Glomerular visceral epithelial cell (primary cell): Measurements from ENCODE around the gene ATP11A.
A peak's percentile ranks its signal among the peaks of the same experiment; 100 is the strongest.
"Not testable (repeated sequence)": the region's sequence is repeated elsewhere in the genome, so short reads cannot be mapped to it uniquely, and the experiment has no call there.

Experiments used
- DNase-seq: peaks from one replicate; pipeline ENCODE4 v3.0.0-alpha.2; 2016; ENCODE audit errors: extremely low spot score

Gene ATP11A

DNA sequence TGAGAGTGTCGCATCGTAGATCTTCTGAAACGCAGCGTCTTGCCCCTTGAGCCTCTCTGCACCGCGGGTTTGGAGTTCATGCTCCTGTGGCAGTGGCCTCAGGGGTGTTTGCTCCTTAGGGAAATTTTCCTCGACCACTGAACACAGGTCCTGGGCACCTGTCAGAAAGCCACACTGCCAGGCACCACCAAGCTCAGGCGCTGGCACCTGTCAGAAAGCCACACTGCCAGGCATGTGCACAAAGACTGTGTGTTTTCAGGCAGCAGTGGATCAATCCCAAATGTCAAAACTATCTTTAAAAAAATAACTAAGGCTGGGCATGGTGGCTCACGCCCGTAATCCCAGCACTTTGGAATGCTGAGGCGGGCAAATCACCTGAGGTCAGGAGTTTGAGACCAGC, 87.1 kb downstream of the ATP11A start:
- no peak for DNase-seq

DNA sequence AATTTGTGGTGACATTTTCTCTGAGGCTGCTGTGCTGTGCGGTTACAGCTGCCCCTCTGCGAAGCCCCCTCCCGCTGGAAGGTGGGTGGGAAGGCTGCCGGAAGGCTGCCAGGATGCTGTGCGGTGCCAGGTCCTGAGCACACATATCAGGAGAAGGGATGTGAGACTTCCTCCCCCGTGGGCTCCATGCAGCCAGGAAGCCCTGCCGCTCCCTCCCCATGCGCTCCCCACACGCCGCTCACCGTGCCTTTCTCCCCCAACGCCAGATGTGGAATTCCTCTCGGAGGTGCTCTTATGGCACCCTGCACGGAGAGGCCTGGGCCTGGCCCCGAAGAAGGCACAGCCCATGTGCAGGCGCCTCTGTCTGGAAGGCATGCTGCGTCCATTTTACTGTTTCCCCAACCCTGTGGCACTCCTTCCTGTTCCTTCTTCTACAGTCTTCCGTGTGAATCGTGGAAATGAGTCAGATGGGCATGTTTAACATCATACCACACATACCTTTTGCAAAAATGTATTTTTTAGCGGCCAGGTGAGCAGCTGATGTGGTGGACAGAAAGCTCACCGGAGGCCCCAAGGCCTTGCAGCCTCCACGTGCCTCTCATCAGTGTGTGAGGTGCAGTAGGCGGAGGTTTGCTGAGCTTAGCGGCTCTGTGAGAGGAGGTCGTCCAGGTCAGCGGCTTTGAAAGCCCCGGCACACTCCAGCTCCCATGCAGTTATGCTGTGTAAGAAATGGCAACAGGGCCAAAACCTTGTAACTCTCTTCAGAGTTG, 88.0 kb downstream of the ATP11A start:
- DNase-seq = no peak

DNA sequence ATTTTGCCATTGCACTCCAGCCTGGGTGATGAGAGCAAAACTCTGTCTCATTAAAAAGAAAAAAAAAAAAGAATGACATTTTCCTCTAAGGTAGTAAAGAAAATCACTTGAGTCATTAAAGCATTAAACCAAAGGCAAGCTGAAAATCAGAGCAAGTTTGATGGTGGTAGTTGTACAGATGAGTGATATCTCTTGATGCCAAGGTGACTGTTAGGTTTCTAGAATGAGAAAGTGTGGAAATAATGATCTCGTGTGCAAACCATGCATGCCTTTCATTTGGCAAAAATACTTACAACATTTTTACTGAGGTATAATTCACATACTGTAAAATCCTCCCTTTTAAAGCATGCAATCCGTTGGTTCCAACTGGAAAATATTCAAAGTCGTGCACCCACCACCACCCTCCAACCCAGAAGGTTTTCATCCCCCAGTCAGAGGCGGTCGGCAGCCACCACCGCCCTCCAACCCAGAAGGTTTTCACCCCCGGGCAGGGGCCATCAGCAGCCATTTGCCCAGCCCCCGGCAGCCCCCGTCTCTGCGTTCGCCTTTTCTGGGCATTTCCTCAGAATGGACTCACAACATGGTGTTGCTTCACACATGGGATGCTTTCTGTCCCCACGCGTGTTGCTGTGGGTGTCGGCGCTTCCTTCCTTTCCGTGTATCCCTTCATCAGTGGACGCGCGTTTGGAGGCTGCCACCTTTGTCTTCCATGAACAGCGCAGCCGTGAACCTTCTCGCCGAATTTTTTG, 90.2 kb downstream of the ATP11A start:
- peak; percentile 46 for DNase-seq

DNA sequence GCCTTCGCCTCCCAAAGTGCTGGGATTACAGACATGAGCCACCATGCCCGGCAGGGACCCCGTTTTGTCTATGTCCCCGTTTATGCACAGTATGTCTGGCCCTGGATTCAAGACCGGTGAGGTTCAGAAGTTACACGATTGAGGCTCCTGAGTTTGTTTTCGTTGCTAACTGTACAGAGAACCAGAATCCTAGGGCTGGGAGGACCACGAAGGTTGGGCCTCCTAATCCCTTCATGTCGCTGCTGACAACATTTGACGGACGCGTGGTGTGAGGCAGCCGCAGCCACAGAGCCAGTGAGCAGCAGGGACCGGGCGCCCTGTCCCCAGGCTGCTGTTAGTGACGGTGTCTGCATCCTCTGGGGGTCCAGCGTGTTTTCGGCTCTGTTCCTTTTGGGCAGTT, 91.4 kb downstream of the ATP11A start:
- DNase-seq = no peak

DNA sequence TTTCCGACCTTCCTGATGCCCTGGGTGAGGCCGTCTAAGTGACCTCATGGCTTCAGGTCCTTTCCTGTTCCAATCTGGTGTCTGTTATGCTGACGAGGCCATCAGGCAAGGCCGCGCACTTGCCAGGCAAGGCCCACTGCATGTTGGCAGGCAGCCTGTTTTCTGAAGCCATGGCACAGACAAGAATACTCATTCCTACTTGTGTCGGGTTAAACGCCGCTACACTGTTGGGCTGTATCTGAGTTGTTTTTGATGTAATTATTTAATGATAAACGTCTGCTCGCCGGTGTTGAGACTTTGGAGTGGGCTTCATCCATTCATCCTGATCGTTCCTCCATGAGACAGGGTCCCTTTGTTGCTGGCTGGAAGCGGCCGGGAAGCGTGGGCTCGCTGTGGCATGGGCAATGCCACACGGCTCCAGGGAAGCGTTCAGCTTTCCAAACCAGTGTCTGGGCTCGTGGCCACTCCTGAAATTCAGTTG, 92.1 kb downstream of the ATP11A start:
- no peak for DNase-seq

DNA sequence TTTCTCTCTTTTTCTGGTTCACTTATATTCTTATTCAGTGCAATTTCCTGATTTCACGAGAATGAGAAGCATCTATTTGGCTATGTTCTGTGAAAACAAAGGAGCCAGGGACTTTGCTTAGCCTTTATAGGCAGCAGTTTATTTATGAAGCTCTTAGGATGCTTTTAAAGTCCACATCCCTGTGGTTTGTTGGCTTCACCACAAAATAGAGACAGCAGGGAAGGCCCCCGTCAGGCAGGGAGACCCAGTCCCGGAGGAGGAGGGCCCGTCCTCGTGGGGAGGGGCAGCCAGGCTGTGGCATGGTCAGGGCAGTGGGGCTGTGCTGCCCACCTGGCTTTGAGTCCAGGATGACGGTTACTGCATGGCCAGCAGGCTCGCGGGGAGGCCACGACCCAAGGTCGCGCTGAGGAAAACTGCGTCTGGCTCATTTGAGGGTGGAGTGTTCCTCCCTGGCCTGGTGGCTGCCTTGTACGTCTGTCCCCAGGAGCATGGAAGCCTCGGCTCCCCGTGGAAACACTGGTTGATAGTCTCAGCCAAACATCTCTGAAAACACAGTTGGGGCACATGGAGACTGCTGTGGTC, 92.7 kb downstream of the ATP11A start:
- DNase-seq = no peak

DNA sequence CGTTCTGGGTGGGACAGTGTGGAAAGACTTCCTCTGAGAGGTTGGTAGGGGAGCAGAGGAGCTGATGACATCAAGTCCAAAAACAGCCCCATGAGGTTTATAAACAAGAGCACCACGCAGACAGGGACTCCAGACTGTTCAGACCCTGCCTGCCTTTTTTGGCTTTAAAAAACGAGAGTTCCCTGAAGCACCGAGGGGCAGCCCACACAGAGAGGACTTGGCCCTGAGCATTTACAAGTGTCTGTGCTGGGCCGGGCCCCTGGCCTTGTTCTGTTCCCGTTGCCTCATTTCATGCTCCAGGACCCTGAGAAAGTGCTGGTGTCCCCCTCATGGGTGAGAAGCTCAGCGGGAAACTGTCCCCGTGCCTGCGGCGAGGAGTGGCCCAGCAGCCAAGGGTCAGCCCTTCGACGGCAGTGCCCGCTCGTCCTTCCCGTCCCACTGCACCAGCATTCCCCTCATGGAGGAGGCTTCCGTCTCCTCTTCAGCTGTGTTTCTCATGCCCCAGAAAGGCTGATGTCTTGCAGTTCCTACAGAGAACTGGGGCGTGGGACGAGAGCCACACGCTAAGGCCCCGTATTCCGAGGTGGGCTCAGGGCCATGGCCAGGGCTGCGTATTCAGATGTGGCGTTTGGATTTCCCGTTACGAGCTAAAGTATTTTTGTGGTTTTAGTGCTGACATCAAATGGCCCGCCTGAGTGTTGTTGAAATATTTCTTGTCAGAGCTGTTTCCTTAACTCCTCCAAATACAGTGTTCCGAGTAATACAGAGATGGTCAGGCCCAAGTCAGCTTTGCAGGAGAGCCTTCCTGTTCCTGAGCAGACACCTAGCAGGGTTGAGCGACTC, 93.5 kb downstream of the ATP11A start:
- DNase-seq = no peak

DNA sequence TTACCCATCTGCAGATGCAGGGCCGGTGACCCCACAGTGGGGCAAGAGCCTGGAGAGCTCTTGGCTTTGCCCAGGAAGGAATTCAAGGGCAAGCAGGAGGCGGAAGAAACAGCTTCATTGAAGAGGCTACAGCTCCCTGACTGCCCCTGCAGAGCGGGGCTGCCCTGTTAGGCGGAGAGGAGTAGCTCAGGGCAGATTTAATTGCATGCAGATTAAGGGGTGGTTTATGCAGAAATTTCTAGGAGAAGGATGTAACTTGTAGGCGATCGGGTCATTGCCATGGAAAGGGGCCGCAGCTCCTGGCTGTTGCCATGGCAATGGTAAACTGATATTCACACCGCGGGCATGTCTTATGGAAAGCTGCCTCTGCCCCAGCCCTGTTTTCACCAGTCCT, 94.1 kb downstream of the ATP11A start:
- no peak for DNase-seq

DNA sequence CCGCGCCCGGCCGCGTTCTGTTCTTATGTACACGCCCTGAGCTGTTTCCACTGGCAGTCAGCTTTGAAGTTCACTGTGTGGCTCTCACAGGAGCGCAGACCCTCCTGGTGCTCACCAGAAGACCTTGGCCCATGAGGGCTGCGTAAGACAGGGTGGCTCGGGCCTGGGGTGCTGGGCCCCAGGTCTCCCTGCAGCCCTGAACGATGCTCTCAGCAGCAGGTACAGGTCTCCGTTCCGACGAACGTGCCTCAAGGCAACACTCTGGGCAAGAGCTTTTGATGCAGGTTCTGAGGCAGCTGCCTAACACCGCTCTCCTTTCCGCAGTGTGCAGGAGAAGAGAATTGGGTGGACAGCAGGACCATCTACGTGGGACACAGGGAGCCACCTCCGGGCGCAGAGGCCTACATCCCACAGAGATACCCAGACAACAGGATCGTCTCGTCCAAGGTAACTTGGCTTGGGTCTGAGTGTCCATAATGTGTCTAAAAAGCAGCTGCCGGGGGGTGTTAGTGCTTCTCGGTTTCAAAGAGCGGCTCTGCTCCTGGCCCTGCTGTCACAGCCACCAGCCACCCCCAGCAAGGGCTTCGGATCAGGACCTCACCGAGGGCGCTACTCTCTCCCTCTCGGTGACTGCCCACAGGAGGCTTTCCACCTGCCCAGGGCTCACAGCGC, 95.1 kb downstream of the ATP11A start:
- DNase-seq = no peak

DNA sequence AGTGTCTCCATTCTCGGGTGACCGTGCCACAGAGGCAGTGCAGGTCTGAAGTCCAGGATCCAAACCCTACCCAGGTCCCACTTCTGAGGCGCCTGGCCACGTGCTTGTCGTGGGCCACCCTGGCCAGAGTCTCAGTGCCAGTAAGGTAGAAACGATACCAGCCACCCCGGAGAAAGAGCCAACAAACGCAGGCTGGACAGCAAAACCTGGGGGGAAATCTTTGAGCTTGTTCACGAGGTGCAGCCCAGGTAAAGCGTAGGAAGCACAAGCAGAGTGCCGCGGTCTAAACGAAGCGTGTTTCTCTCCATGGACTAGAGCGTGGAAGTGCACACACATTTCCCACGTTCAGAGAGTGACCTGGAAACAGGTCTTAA, 95.6 kb downstream of the ATP11A start:
- DNase-seq = no peak

DNA sequence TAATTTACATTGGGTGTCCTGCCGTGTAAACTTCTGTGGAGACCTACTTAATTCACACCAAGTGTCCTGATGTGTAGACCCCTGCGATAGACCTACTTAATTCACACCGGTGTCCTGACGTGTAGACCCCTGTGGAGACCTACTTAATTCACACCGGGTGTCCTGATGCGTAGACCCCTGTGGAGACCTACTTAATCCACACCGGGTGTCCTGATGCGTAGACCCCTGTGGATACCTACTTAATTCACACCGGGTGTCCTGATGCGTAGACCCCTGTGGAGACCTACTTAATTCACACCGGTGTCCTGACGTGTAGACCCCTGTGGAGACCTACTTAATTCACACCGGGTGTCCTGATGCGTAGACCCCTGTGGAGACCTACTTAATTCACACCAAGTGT, 97.0 kb downstream of the ATP11A start:
- not testable (repeated sequence) for DNase-seq

DNA sequence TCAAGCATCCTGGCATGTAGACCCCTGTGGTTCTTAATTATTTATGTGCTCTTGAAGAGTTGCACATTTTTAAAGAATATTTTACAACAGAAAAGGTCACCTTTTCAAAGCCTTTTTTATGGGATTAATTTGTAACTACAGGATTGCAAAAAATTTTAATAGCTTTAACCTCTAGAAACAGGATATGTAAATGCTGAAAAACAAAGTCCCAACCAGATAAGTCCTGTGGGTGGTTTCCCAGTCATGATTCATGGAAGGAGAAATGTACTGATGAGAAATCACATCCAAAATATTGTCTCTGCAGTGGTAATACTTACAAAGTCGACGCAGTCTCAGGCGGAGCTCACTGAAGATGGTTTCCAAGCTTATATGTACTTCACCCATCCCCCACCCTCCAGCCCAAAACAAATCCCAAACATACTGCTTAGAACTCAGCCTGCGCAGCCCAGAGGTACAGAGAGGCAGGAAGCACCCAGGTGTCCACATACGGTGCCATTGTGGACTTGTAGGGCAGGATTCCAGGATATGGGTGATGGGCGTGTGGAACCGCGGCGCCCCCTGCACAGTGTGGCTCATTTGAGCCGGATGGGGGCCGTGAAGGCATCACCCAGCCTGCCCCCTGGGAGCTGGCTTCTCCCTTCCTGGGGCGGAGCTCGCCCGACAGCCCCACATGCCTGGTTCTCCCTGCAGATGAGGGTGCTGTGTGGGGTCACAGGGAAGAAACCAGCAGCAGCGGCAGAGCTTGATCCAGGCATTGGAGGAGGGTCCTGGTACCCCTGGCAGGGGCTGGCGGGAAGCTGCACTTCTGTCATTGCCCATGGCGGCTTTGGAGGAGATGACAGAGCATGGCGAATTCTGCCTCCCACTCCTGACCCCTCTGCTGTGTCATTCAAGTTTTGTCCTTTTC, 101.2 kb downstream of the ATP11A start:
- no peak for DNase-seq

DNA sequence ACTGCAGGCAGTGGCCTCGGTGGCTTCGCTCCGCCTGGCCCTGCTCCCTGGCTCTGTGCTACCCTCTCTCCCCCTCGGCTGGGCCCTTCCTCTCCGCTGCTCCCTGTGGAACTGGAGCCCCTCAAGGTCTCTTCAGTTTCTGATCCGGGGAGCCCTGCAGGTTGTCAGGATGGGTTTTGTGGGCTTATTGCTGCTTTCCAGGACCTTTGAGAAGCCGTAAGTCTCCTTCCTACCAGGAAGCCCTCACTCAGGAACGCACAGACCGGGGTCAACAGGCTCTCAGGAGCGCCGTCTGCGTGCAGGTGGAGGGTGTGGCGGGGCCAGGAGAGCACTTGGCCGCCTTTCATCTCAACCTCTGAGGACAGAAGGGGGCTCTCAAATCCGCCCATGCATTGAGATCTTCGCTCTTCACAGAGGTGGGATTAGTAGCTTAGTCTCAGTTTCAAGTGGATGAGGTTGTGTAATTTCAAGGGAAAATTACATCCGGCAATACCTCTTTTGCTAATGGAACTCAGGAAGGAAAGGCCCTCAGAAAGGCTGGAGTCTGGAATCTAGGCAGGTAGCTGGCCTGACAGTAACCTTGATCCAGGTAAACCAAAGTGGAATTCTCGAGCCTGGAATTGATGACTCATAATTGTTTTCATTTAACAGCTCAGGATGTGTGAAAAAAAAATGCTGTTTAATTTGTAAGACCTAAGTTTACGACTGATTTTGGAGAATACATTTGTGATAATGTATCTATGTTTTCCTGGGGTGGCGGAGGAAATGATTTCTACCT, 102.0 kb downstream of the ATP11A start:
- DNase-seq = no peak

DNA sequence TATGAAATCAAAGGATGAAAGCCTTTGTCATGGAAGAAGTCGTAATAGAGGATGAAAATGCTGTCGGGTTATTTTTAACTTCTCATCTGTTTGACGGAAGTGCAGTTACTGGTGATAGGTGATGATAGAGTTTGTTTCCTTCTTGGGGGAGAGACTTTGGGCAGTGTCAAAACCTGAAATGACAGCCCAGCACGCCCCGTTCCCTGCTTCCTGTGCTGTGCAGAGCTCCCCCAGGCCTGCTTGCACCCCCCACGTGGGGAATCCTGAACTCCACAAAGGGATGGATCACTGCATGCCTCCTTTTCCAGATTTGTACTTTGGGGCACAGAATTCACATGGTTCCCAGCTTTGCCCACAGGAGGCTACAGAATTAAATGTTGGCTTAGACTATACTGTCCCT, 102.7 kb downstream of the ATP11A start:
- DNase-seq = no peak

DNA sequence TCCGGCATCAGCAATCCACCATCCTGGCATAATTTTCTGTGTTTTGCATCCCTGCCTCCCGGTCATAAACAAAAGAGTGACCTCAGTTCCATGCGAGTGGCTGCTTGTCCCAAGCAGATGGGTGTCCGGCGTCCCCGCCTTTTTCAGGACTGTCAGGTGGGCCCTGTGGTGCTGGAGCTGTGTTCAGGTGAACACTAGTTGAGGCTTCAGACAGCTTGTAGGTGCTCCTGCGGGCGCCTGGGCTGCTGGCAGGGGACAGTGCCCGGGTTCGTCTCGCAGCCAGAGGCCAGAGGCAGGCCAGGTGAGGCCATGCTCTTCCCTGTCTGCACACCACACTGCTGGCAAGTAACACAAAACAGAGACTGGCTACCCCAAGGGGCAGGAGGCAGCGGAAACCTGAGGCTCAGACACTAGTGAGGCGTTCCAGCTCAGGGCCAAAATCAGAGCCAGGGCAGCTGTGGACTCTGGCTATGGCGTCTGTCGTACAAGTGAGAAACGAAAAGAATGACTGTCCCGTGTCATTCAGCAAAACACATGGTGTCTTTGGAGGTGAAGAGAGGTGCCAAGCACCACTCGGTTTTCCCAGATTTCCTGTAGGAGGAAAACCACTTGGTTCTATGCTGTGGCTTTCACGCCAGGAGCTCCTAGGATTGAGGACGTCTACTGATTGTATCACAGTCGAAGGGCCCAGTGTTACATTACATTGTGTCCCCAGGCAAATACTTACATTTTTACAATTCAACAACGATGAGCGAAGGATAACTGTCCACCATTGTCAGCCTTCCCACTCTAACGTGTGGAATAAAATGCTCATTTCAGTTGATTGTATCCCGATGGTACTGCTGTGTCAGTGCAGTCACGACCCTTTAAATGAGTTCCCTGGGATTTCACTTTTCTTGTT, 104.0 kb downstream of the ATP11A start:
- no peak for DNase-seq

DNA sequence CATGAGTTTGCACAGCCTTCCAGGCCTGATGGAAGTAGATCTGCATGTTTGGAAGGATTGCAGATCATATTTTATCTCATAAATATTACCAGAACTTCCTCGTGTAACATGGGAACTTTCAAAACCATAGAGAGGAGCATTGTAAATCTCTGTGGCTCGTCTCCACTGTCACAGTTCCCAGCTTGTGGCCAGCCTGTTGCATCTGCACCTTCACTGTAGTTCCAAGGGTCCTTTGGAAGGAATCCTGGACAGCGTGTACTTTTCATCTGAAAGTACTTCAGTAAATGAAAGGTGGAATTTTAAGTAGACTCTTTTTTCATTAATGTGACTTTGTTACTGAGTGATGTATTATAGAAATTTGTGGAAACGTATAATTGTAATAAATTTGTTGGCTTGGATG, 105.4 kb downstream of the ATP11A start:
- DNase-seq = no peak

DNA sequence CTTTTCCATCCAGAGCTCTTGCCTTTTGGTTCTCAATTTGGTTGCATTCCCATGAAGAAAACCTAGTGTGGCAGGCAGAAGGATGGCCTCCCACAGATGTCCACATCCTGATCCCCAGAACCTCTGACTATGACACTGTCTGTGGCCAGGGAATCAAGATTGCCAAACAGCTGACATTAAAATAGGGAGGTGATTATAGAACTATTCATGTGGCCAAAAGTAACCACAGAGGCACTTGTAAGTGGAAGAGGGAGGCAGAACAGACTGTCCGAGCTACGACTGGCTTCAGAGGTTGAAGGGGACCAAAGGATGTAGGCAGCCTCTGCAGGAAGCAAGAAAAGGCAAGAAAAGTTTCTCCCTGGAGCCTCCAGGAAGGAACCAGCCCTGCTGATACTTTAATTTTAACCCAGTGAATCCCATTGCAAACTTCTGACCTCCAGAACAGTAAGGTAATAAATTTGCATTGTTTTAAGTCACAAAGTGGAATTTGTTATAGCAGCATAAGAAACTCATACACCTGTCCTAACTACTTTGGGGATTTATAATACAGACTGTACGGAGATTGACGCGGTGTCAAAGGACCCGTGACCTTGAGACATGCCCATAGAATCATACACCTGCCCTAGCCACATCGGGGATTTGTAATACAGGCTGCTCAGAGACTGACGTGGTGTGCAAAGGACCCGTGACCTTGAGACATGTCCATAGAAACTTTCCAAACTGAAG, 106.5 kb downstream of the ATP11A start:
- DNase-seq = no peak

DNA sequence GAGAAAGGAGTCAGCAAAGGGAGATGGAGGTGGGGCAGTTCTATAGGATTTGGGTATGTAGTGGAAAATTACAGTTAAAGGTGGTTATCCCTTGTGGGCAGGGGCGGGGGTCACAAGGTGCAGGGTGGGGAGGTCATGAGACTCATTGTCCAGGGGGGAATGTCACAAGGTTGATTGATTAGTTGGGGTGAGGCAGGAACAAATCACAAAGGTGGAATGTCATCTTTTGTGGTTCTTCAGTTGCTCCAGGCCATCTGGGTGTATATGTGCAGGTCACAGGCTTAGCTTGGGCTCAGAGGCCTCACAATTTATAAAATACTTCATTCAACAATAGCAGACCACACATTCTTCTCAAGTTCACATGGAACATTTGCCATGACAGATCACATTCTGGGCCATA, 109.6 kb downstream of the ATP11A start:
- DNase-seq = no peak
